Stimulated activated CD8-positive, alpha-beta memory T cell treated with anti-CD3 and anti-CD28 coated beads, Interleukin-4, amount 100 ng/mL, for 4 hours (primary cell): Measurements from ENCODE around the gene UBTD1.
A peak's percentile ranks its signal among the peaks of the same experiment; 100 is the strongest.
"Not testable (repeated sequence)": the region's sequence is repeated elsewhere in the genome, so short reads cannot be mapped to it uniquely, and the experiment has no call there.

Experiments
- DNase-seq, 2 donors: peaks; one replicate each; pipeline ENCODE4 v3.0.0-alpha.2; 2020; ENCODE audit warnings: low read depth in 2 of 2, low spot score in 1 of 2

UBTD1 gene

DNA sequence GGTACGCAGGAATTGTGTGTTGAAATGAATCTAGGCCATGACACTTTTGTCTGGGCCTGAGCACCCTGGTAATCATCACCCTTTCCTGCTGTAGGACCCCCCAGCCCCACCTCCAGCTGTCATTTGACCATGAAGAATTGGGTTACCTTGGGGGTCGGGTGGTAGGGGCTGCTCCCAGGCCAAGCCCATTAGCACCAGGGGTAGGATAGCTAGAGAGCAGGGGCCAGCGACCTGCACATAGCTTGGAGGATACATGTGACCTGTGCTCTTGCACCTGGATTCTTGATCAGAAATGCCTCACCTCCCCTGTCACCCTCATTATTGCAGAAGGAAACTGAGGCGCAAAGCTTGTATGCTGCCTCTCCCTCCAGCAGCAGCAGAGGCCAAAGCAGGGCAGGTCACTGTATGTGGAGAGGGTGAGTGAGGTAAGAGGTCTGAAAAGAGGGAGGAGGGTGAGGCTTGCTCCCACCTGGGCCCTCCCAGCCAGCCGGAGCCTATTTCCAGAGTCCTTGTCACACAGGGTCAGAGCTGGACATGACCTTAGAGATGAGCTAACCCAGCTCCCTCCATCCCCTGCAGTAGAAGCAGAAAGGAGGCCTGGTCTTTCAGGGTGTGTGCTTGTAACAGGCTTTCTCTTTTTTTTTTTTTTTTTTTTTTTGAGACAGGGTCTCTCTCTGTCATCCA, 38.6 kb downstream of the UBTD1 start:
- DNase-seq = no peak

DNA sequence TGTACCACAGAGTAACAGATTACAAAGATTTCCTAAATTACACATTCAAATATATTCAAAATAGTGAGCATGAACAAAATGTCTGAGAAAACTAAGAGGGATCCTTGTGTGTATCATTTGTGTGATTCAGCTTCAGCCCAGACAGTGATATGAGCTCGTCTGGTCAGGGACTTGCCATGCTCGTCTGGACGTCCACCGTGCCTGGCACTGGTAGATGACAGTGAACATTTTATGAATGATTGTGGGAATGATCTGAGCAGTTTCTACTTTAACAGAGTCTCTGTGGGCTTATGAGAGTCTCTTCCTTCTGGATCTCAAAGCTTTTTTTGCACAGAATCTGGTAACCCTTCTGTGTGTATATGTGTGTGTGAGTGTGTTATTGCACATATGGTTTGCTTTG, 39.7 kb downstream of the UBTD1 start:
- no peak for DNase-seq

DNA sequence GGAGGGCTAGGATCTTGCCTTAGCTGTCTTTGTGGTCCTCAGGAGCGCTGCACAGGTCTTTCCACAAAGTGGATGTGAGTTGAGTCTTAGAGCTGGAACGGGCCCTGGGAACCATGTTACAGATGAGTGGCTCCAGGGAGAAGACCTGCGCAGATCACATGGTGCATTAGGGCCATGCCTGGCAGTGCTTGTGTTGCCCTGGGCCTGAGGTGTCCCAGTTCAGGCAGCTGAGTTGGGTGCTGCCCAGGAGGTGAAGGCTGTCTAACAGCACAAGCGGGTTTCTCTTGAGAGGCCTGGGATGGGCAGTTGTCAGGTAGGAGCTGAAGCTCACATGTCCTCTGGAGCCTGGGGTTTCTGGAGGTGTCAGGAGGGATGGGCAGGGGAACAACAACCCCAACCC, 40.1 kb downstream of the UBTD1 start:
- DNase-seq = no peak

- no peak for DNase-seq
Observed at GRCh38 chr10:97539523-97540200, 40.9 kb downstream of the UBTD1 start.

DNA sequence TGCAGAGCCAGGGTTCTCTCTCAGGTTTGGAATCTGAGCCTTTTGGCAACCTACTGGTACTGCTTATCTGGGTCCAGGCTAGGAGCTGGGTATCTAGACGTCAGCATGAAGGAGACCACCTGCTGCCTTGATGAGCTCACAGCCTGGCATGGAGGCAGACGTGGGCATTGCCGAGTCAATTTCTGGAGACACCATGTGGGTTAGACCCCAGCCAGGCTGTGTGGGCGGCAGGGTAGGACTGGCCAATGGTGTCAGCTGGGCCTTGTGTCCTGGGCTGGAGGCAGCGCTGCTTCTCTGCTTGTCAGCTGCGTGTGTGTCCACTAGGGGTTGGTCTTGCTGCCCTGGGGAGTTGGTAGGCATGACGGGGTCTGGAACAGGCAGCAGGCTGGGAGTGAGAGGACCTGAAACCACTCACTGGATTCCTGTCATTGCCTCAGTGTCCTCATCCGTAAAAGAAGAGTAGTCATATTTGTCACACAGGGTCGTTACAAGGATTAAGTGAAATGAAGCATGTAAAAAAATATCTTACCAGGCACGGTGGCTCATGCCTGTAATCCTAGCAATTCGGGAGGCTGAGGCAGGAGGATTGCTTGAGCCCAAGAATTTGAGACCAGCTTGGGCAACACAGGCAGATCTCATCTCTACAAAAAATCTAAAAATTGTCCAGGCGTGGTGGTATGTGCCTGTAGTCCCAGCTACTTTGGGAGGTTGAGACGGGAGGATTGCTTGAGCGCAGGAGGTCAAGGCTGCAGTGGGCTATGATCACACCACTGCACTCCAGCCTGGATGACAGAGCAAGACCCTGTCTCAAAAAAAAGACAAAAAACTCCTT, 42.2 kb downstream of the UBTD1 start:
- no peak for DNase-seq

GRCh38 chr10:97542169-97543024, 43.7 kb downstream of the UBTD1 start:
- DNase-seq = peak in 1 of 2 donors; percentile 18

- DNase-seq = no peak
Observed at GRCh38 chr10:97543025-97543546, 44.4 kb downstream of the UBTD1 start.

- no peak for DNase-seq
Observed at GRCh38 chr10:97546456-97547270, 47.9 kb downstream of the UBTD1 start.

DNA sequence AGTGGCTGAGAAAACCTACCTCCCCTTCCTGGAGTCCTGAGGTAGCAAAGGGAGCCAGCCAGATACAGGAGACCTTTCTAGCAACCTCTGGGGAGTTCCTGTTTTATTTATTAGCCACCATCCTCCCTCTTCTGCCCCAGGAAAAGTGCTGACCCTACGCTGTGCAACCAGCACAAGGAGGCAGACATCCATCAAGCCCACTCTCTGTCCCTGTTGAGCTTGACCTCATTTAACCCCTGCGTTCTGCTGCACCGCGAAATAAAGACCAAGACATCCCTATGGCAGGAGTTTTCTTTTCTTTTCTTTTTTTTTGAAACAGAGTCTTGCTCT, 48.5 kb downstream of the UBTD1 start:
- no peak for DNase-seq

DNA sequence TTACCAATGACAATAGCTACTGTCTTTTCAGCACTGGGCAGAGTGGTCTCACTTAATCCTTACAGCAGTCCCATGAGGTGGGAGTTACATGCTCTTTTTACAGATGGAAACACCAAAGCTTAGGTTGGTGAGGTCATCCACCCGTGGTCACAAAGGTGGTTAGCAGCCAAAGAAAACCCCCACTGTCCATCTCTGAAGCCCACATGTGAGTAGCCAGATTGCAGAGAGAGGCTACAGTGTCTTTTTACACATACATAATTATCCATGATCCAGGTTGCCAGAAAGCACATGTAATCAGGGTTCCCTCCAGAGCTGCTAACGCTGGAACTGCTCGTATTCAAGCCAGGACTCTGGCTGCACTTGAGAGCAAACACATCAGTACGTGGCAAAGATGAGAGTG, 49.2 kb downstream of the UBTD1 start:
- DNase-seq = no peak

GRCh38 chr10:97548828-97549455, 50.2 kb downstream of the UBTD1 start:
- no peak for DNase-seq

GRCh38 chr10:97549587-97550322, 51.0 kb downstream of the UBTD1 start:
- DNase-seq = no peak

DNA sequence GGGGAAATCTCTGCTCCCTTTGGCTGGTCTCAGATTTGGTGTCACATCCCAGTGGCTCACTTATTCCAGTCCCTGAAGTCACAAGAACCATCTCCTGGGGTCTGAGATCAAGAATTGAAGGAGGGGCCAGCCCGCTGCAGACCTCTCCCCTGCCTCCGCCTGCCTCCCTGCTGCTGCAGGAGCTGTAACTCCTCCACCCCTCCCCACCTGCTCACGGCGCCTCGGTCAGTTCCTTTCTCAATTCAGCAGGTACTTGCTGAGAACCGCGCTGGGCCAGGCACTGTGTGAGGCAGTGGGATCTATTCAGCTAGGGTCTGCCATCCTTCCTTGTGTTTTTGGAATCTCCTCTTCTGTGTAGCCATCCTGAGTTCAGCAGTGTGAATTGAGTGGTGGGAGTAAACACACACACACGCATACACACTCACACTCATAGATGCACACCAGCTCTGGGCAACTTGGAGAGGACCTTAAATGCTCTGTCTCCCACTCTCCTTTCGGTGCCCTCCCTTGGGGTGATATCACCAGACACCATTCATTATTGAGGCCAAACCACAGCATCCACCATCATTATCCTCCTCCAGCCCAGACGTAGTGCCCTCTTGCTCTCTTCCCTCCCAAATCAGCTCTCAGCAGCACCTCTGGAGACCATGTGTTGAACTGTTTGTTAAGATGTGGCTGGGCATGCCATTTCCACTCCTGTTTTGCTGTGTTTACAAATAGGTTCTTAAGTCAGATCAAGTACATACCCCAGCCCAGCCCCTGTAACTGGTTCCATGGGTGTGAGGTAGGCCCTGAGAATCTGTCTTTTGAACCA, 51.8 kb downstream of the UBTD1 start:
- DNase-seq = no peak

DNA sequence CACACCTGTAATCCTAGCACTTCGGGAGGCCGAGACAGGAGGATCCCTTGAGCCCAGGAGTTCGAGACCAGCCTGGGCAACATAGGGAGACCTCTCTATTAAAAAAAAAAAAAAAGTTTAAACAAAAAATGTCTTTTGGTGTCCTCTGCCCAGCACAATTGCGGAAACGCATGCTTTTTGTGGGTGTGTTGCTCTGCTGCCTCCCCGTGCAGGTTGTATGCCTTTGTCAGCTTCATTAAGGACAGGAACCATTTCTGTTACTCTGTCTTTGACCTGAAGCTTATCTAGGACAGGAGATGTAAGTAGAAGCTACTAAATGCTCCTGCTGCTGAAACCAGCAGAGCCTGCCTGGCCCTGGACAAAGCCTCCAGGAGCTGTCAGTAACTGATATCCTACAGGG, 52.5 kb downstream of the UBTD1 start:
- DNase-seq = no peak

DNA sequence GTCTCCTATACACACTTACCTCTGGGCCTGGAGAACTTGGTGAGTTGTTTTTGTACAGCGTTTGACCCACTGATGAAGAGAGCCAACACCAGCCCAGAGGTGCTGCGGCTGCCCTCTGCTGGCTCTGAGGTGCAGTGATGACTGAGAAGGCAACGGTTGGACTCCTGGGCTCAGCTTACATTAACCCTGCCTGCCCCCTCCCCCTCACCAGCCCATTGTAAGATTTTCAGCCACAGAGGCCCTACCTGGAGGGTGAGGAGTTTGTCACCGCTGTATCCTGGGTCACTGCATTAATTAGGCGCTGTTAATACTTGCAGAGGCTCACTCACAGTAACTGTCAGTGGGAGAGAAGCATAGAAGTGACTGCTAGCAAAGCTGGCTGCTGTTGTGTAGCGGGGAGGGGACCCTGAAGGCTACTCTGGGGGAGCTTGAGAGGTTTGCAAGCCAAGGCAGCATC, 54.9 kb downstream of the UBTD1 start:
- DNase-seq = peak; percentile 22 to 27

DNA sequence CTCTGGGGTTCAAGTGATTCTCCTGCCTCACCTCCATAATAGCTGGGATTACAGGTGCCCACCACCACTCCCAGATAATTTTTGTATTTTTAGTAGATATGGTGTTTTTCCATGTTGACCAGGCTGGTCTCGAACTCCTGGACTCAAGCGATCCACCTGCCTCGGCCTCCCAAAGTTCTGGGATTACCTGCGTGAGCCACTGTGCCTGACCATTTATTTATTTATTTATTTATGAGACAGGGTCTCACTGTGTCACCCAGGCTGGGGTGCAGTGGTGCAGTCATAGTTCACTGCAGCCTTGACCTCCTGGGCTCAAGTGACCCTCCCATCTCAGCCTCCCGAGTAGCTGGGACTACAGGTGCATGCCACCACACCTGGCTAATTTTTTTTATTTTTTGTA, 55.6 kb downstream of the UBTD1 start:
- not testable (repeated sequence) for DNase-seq

DNA sequence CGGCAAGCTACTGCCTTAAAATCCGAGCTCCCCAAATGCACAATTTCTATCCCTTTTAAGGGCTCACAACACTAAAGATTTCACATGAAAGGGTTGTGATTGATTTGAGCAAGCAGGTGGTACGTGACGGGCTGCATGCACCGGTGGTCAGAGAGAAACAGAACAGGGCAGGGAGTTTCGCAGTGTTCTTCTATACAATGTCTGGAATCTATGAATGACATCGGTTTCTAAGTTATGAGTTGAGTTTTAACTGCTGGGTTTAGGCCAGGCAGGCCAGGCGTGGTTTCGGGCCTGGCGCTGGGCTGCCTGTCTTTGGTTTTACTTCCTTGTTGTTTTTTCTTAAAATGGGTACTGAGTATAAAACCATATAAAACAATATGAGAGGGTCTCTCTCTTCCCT, 56.8 kb downstream of the UBTD1 start:
- not testable (repeated sequence) for DNase-seq

GRCh38 chr10:97560731-97561381, 62.1 kb downstream of the UBTD1 start:
- DNase-seq = not testable (repeated sequence)
